ENCODE measurements around the gene CASP5. TPM values are rescaled to one million over a fixed set of nuclear protein-coding genes. Genes with fewer than 3 reads are reported as not detected.
A peak's percentile ranks its signal among the peaks of the same experiment; 100 is the strongest.
"Not testable (repeated sequence)": the region's sequence is repeated elsewhere in the genome, so short reads cannot be mapped to it uniquely, and the experiment has no call there.

Gene CASP5
- total RNA-seq, 1 donor from 2014 or later: not detected

DNA sequence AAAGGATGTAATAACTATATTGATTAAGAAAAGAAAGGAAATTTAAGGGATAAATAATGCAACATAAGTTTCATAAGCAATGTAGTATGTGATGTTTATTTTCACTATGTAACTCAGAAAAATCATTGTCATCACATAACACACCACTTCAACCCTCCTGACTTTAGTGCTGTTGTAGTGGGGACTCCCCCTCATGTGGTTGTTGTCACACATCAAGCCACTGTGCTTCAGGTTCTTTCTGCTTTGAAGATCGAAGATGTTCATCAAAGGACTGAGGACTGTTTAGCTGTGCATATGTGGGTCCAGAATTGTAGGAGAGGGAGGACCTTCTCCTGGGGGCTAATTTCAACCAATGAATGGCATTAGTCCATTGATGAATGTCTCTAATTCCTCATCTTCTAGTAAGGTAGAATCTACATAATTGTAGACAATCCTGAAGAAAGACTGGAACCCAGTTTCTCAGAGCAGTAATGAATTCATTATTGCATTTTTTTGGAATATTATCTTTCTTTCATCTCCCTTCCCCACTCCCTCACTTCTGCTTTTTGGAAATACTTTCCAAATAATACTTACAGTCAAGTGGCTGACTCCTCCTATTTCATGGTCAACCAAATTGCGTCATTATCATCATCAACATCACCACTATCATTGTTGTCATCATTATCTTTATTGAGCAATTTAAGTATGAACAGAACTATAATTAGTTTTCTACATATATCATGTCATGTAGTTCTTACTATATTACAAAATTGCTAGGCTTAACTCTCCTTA is 31.9 kb upstream of the CASP5 start:
- no peak overlapping the region for H3K4me3 ChIP-seq (ENCODE audit: low read depth, low read length)
- no peak for DNase-seq (ENCODE audit: low read depth)
- TF ChIP-seq, protein P1, sequence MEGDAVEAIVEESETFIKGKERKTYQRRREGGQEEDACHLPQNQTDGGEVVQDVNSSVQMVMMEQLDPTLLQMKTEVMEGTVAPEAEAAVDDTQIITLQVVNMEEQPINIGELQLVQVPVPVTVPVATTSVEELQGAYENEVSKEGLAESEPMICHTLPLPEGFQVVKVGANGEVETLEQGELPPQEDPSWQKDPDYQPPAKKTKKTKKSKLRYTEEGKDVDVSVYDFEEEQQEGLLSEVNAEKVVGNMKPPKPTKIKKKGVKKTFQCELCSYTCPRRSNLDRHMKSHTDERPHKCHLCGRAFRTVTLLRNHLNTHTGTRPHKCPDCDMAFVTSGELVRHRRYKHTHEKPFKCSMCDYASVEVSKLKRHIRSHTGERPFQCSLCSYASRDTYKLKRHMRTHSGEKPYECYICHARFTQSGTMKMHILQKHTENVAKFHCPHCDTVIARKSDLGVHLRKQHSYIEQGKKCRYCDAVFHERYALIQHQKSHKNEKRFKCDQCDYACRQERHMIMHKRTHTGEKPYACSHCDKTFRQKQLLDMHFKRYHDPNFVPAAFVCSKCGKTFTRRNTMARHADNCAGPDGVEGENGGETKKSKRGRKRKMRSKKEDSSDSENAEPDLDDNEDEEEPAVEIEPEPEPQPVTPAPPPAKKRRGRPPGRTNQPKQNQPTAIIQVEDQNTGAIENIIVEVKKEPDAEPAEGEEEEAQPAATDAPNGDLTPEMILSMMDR (conservative IDR thresholded peaks at IDR 0.05; ENCODE audit: low read depth, low read length): no peak

GRCh38 chr11:105052487-105052886 is 29.5 kb upstream of the CASP5 start:
- H3K4me3 ChIP-seq (ENCODE audit: low read depth, low read length): no peak overlapping the region
- TF ChIP-seq, protein P1 (conservative IDR thresholded peaks at IDR 0.05; ENCODE audit: low read depth, low read length): no peak
- DNase-seq (ENCODE audit: low read depth): no peak

GRCh38 chr11:105051559-105051958 is 28.6 kb upstream of the CASP5 start:
- no peak for DNase-seq (ENCODE audit: low read depth)
- TF ChIP-seq, protein P1 (conservative IDR thresholded peaks at IDR 0.05; ENCODE audit: low read depth, low read length): no peak

DNA sequence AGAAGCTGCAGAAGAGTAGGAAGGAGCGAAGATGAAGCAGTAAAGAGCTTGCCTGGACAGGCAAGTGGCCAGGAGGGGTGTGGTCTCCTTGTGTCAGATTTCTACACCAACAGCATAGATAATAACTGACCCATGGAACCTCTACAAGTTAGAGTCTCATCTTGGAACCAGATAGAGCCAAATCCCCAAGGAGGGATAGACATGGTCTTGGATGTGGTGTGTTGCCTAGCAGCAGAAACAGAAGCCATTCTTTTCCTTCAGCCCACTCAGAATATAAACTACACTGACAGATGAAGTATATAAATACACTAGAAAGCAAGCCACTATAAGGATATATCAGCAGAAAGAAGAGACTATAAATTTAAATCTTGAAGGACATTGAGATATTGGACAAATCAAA is 26.5 kb upstream of the CASP5 start:
- DNase-seq (ENCODE audit: low read depth): no peak
- TF ChIP-seq, protein P1 (conservative IDR thresholded peaks at IDR 0.05; ENCODE audit: low read depth, low read length): no peak
- no peak overlapping the region for H3K4me3 ChIP-seq (ENCODE audit: low read depth, low read length)

More at GRCh38 chr11:105051559-105051958, 28.6 kb upstream of the CASP5 start:
- H3K4me3 ChIP-seq (ENCODE audit: low read depth, low read length): no peak overlapping the region

DNA sequence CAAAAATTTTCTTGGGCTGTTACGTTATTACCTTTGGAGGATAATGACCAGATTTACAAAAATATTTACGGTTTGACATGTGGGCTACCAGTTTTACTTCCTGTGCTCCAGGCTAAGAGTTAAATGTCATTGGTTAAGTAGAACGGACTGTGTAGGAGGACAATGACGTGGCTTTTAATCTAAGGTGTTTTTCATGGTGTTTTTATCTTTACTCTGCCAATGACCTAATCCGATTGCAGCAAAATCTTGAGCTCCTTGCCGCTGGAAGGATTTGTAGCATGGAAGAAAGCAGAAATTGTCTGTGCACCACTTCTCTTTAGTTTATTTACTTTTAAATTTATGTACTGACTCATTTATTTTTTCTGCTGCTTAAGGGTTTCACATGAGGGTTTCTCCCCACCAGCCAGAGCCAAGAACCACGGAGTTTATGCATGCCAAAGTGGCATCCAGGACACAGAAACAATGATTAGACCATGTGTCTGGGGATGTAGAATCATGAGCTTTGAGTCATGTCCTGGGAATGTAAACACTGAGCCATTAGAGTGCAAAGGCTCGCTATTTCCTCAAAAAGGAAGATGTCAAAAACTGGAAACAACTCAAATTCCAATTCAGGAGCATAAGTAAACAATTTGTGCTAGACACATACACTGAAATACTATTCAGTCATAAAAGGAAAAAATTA is 24.1 kb upstream of the CASP5 start:
- peak; percentile 95 for DNase-seq (ENCODE audit: low read depth)
- H3K4me3 ChIP-seq (ENCODE audit: low read depth, low read length): no peak overlapping the region
- TF ChIP-seq, protein P1 (conservative IDR thresholded peaks at IDR 0.05; ENCODE audit: low read depth, low read length): no peak

GRCh38 chr11:105045676-105046296 is 22.8 kb upstream of the CASP5 start:
- no peak overlapping the region for H3K4me3 ChIP-seq (ENCODE audit: low read depth, low read length)
- DNase-seq (ENCODE audit: low read depth): no peak
- TF ChIP-seq, protein P1 (conservative IDR thresholded peaks at IDR 0.05; ENCODE audit: low read depth, low read length): no peak

DNA sequence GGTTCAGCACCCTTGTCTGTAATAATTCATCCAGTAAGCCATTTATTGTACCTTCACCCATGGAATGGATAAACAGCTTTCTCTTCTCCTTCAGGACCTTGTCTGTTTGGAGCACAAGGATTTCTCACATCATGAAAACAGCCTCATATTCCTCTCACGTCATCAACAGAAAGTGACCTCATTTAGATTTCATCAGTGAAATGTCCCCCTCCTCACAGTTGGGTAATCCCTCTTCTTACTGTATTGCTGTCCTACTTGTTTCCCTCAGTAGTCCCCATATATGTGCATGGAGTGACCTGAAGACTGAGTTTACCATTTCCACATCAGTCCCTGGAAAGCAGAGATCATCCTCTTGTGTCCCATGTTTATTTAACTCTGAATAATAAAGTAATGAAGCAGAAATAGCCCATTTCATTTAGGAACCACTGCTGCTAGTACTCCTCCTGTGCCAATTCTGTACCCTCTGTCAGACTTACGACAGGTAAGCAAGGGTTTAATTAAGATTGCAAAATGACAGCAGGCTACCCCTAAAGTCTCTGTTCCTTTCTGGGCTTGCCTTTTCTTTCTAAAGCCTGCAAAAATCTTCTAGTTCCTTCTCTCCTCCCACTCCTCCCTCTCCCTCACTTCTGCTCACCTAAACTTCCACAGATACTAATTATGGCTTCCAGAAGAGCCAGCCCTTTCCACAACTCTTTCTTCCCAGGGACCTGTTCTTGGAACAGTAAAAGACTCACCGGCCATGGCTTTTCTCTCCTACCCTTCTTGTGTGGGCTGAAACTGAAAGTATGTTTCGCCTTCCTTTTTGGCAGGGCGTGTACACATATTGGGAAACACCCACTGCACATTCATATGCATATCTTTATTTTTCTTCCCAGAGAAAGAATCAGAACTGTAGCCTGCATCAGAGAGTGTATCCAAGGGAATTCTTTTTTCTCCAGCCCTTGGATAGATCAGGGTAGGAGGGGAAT is 21.9 kb upstream of the CASP5 start, which contains the start of gene CARD16:
Gene CARD16, minus strand, starts transcription at position 779 of the 968 bp plus-strand sequence. Its CDS starts 38 bp downstream, at position 741.
- DNase-seq (ENCODE audit: low read depth); H3K4me3 ChIP-seq (ENCODE audit: low read depth, low read length): not testable (repeated sequence)
